K562 (cell line): ENCODE data around the gene GFRA4. TPM values are rescaled to one million over a fixed set of nuclear protein-coding genes. Genes with fewer than 3 reads are reported as not detected.
A peak's percentile ranks its signal among the peaks of the same experiment; 100 is the strongest.

Experiments
- ATAC-seq: fragments of 200-7000 bp; cut with Tn5 transposase; 3 replicates; pipeline ENCODE4 v1.9.1; 2020; ENCODE audit warnings: moderate library complexity
- BruUV-seq: library from RNA; stranded (reverse); fragments of 400-500 nt; replicated peaks from 2 replicates; lab custom pipeline; 2021; lab: Mats Ljungman, UMichigan
- CTCF ChIA-PET: fragments of 300-600 bp; formaldehyde crosslinking; extraction: SDS; loops from one replicate; lab custom pipeline; 2021; ENCODE audit warnings: low intra/inter-chr PET ratio; lab: Yijun Ruan, JAX
- POLR2A ChIA-PET: fragments of 300-600, 350-650 bp; sonication (Branson Sonifier 250); formaldehyde crosslinking; extraction: SDS; loops from one replicate; lab custom pipeline; 2021; ENCODE audit warnings: antibody characterized with exemption, inconsistent platforms; lab: Yijun Ruan, JAX
- DNase-seq, 4 experiments: peaks; one replicate each; pipeline versions ENCODE4 v3.0.0 to v3.0.0-alpha.2; 2011 to 2018; ENCODE audit warnings: low spot score in 3 of 4, mixed read lengths in 3 of 4; ENCODE audit errors: extremely low read depth in 1 of 4
- FAIRE-seq: peaks from 2 replicates; lab custom pipeline; 2011; peaks lifted over from hg19 to GRCh38; lab: Jason Lieb, UNC
- H2AFZ ChIP-seq: 2 replicates; pipeline ENCODE4 v1.6.0; 2011; ENCODE audit warnings: low read depth, low read length, control low read depth, inconsistent platforms
- H3K27ac ChIP-seq: fragments of 200-600 bp; 3 replicates; pipeline ENCODE4 v1.8.0; 2011; ENCODE audit warnings: low read depth, mild to moderate bottlenecking, control low read depth, inconsistent platforms, low read length, moderate library complexity, mixed read lengths; ENCODE audit errors: extremely low read depth
- H3K27me3 ChIP-seq, 2 experiments: fragments of 300-600 bp in 1 of 2; 2 replicates in 1 of 2; 3 replicates in 1 of 2; pipeline versions ENCODE4 v1.6.0 to v1.8.0; 2011; ENCODE audit warnings: inconsistent platforms in 2 of 2, low read length in 2 of 2, mild to moderate bottlenecking in 1 of 2, mixed read lengths in 1 of 2, moderate library complexity in 1 of 2; ENCODE audit not compliant: control insufficient read depth in 2 of 2, insufficient read depth in 2 of 2
- H3K36me3 ChIP-seq: fragments of 300-600 bp; 3 replicates; pipeline ENCODE4 v1.8.0; 2011; ENCODE audit warnings: mild to moderate bottlenecking, low read length, inconsistent platforms; ENCODE audit not compliant: control insufficient read depth, insufficient read depth
- H3K4me1 ChIP-seq, 2 experiments: fragments of 200-600 bp in 1 of 2; replicated peaks in 1 of 2; 2 replicates in 1 of 2; 3 replicates in 1 of 2; pipeline versions ENCODE4 v1.5.1 to v1.8.0; 2011; ENCODE audit warnings: inconsistent platforms in 2 of 2, low read length in 2 of 2, mild to moderate bottlenecking in 1 of 2, mixed read lengths in 1 of 2, moderate library complexity in 1 of 2; ENCODE audit not compliant: control insufficient read depth in 2 of 2, insufficient read depth in 2 of 2
- H3K4me2 ChIP-seq: 2 replicates; pipeline ENCODE4 v1.6.1; 2011; ENCODE audit warnings: low read length, control low read depth, inconsistent platforms, mixed read lengths; ENCODE audit not compliant: insufficient read depth
- H3K4me3 ChIP-seq: fragments of 200-600 bp; sonication (generic), shearing (Covaris generic); 2 replicates; pipeline ENCODE4 v1.5.1; 2016; ENCODE audit warnings: control low read depth, inconsistent platforms
- H3K79me2 ChIP-seq: fragments of 200-600 bp; 3 replicates; pipeline ENCODE4 v1.8.0; 2011; ENCODE audit warnings: low read length, inconsistent platforms; ENCODE audit not compliant: control insufficient read depth, insufficient read depth
- H3K9ac ChIP-seq, 2 experiments: 2 replicates each; pipeline versions ENCODE4 v1.6.0 to v1.6.1; 2011; ENCODE audit warnings: low read depth in 2 of 2, low read length in 2 of 2, control low read depth in 1 of 2, inconsistent platforms in 1 of 2, mild to moderate bottlenecking in 1 of 2, mixed read lengths in 1 of 2; ENCODE audit not compliant: insufficient read depth in 1 of 2
- H3K9me1 ChIP-seq: one replicate; pipeline ENCODE4 v1.6.0; 2011; ENCODE audit warnings: inconsistent platforms, mild to moderate bottlenecking, low read length, moderate library complexity; ENCODE audit not compliant: control insufficient read depth, insufficient read depth
- H3K9me3 ChIP-seq: replicated peaks from 2 replicates; pipeline ENCODE4 v1.5.1; 2011; ENCODE audit warnings: low read depth, low read length, inconsistent platforms; ENCODE audit not compliant: control insufficient read depth, insufficient read depth
- H4K20me1 ChIP-seq: replicated peaks from 2 replicates; pipeline ENCODE4 v1.6.1; 2011; ENCODE audit warnings: low read length, inconsistent platforms, mixed read lengths; ENCODE audit not compliant: control insufficient read depth, insufficient read depth
- CEBPB ChIP-seq: fragments of 450-650 bp; IDR thresholded peaks from 2 replicates; pipeline ENCODE4 v1.6.1; 2016; ENCODE audit warnings: missing genetic modification characterization, missing compliant biosample characterization
- CEBPG ChIP-seq, 3 experiments: fragments of 200-800 bp in 1 of 3; sonication (Bioruptor generic) in 1 of 3; sonication (generic) in 1 of 3; formaldehyde crosslinking in 1 of 3; IDR thresholded peaks in 2 of 3; conservative IDR thresholded peaks in 1 of 3; 2 replicates each; pipeline versions ENCODE4 v1.6.1 to v1.8.0; 2016 to 2022; ENCODE audit warnings: missing compliant biosample characterization in 2 of 3, missing genetic modification characterization in 2 of 3, mild to moderate bottlenecking in 1 of 3, missing genetic modification reagents in 1 of 3
- CGGBP1 ChIP-seq: fragments of 250-450 bp; sonication (Bioruptor Pico); IDR thresholded peaks from 2 replicates; pipeline ENCODE4 v1.9.0; 2021; ENCODE audit warnings: mild to moderate bottlenecking
- E2F1 ChIP-seq: sonication (generic); formaldehyde crosslinking; IDR thresholded peaks from 2 replicates; pipeline ENCODE4 v1.8.1; 2023; ENCODE audit warnings: mild to moderate bottlenecking, missing genetic modification reagents, moderate library complexity
- TARDBP ChIP-seq: fragments of 450-650 bp; IDR thresholded peaks from 2 replicates; pipeline ENCODE4 v1.6.1; 2016
- ZBTB26 ChIP-seq: fragments of 450-650 bp; formaldehyde crosslinking; IDR thresholded peaks from 2 replicates; pipeline ENCODE4 v1.4.0; 2022; ENCODE audit warnings: missing genetic modification characterization
- WGBS: fragments of 100-300 bp; shearing (Covaris generic); methylation state at CpG from one replicate; pipeline ENCODE4 v1.1.6; 2016; ENCODE audit warnings: low coverage, mixed read lengths; ENCODE audit not compliant: insufficient coverage; ENCODE audit errors: missing lambda C conversion rate; 5-methylcytosine and 5-hydroxymethylcytosine counted together
- in situ Hi-C: fragments of 300-500 bp; cut with MboI; formaldehyde crosslinking; loops from 4 replicates; pipeline ENCODE4 v1.15.0; 2018; ENCODE audit warnings: inconsistent platforms, mixed read lengths
- intact Hi-C: fragments of 100-400 bp; cut with micrococcal nuclease; formaldehyde crosslinking; loops from 2 replicates; pipeline ENCODE4 v1.14.2; 2022
- polyA plus RNA-seq, 8 experiments: library from polyadenylated mRNA; depleted of rRNA in 4 of 8; stranded (reverse) in 5 of 8; unstranded in 3 of 8; fragments of >200 nt; fragmentation: Nextera tagmentation in 2 of 8; fragmentation: Illumina TruSeq in 1 of 8; extraction: Ambion mirVana in 2 of 8; extraction: Trizol in 1 of 8; gene quantifications; 2 replicates each; pipeline versions ENCODE4 v1.2.1 to v1.2.3, GENCODE V29; 2011 to 2014; ENCODE audit warnings: inconsistent platforms in 1 of 8, missing spikeins in 1 of 8
- total RNA-seq, 7 experiments: library from RNA; depleted of rRNA in 6 of 7; stranded (reverse); fragments of >200 nt in 6 of 7; fragmentation: Illumina TruSeq in 2 of 7; extraction: Trizol in 2 of 7; gene quantifications; 2 replicates each; pipeline versions ENCODE4 v1.2.1 to v1.2.3, GENCODE V29; 2011 to 2021; ENCODE audit warnings: low replicate concordance in 1 of 7

The GFRA4 gene
- total and polyA plus RNA-seq, 9 of the 15 experiments (the other 6 are each of a cell fraction or from before 2014, with no cell fraction given) = not detected

GRCh38 chr20:3712279-3712873, 49.2 kb upstream of the GFRA4 start, which contains the start of gene SIGLEC1:
TSS of gene SIGLEC1 (minus strand) at chr20:3712600. CDS start at chr20:3707128, 5,472 bp downstream.
- TF ChIP-seq ZBTB26 (CRISPR knock-in tag) = no peak
- TF ChIP-seq TARDBP = no peak
- TF ChIP-seq E2F1 (CRISPR knock-in tag) = no peak
- TF ChIP-seq CGGBP1 (CRISPR knock-in tag) = no peak
- peak; percentile 76 for TF ChIP-seq CEBPG (CRISPR knock-in tag; IDR thresholded peaks at IDR 0.05)
- peak in 1 of 2 experiments; percentile 47; a peak in 2 of 4 replicates for TF ChIP-seq CEBPG (tag; conservative IDR thresholded peaks at IDR 0.05 in 1 of 2, IDR thresholded peaks at IDR 0.05 in 1 of 2)
- TF ChIP-seq CEBPB = peak; percentile 79
- TF ChIP-seq, all 486 proteins: peak for 2
- no peaks in the 10 kb centered on the region for H3K36me3 ChIP-seq
- no peak within 1 kb of the TSS for H3K27ac ChIP-seq
- ATAC-seq (no peak), DNase-seq (no peak), FAIRE-seq (no peak)
- POLR2A ChIA-PET = interaction anchor here (0.6 to 0.7 kb wide), 4 partner anchors 10 to 617 kb away, joined by 3 to 4 read pairs (median 3); no protein-coding TSS in a partner anchor
- H3K79me2 ChIP-seq = no peaks in the 10 kb centered on the region
- no peak within 1 kb of the TSS for H3K9ac ChIP-seq
- 32% methylated on average over 8 of the region's 15 CpGs for WGBS
- no TSS peak for BruUV-seq
- intact Hi-C loops (no loop called here), in situ Hi-C loops (loop anchor here (5.0 kb wide), 1 partner anchor 150 kb away; no protein-coding TSS in a partner anchor)
- no peak within 1 kb of the TSS for H3K4me3 ChIP-seq
- H2AFZ ChIP-seq = no peak within 1 kb of the TSS
- CTCF ChIA-PET = no interaction called here
- no peaks in the 10 kb centered on the region for H3K9me3 ChIP-seq
- no peaks in the 10 kb centered on the region for H3K9me1 ChIP-seq
- H4K20me1 ChIP-seq = no peaks in the 10 kb centered on the region
- peaks cover 0 to 13% of the 10 kb centered on the region in 2 experiments; a peak in 3 of 5 replicates for H3K4me1 ChIP-seq
- H3K4me2 ChIP-seq = no peak within 1 kb of the TSS
- no peaks in the 10 kb centered on the region for H3K27me3 ChIP-seq
